HG02642 (cell line): ENCODE data around the gene FMO2.
A peak's percentile ranks its signal among the peaks of the same experiment; 100 is the strongest.
"Not testable (repeated sequence)": the region's sequence is repeated elsewhere in the genome, so short reads cannot be mapped to it uniquely, and the experiment has no call there.

Experiments
- ATAC-seq: cut with Tn5 transposase; IDR thresholded peaks from one replicate; pipeline ENCODE4 v1.9.1; 2021; ENCODE audit warnings: mild to moderate bottlenecking; ENCODE audit not compliant: unreplicated experiment, poor library complexity

FMO2 gene

GRCh38 chr1:171217658-171218443, 32.8 kb downstream of the FMO2 start:
- ATAC-seq: no peak

DNA sequence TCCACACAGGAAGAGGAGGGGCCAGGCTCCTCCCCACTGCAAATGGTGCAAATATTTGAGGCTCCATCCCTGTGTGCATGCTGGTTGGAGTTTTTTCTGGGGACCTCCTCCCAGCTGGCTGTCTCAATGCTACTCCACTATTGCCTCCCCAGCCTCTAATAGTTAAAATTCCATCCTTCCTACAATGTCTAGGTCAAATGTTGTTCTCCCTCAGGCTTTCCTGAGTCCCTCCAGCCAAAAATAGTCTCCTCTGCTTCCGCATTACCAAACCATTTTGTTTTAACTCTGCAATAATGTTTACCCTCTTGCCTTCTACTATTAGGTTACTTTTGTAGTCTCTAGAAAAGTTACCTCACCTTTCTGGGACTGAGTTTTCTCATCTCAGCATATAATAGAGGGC, 33.6 kb downstream of the FMO2 start:
- ATAC-seq: no peak

- ATAC-seq: no peak
Observed at GRCh38 chr1:171219346-171220080, 34.4 kb downstream of the FMO2 start.

DNA sequence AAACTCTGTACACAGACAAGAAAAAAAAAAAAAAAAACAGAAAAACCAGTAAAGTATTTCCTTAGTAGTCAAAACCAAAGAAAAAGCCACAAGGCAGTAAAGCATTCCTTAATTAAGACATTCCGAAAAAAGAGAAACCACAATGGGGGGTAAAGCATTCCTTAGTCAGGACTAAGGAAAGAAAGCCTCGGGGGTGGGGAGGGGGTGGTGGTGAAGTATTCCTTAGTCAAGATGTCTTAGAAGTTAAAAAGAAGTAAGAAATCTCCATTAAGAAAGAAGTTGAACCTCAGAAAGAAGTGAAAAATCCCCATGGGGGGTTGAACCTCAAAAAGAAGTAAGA, 35.0 kb downstream of the FMO2 start:
- no peak for ATAC-seq

DNA sequence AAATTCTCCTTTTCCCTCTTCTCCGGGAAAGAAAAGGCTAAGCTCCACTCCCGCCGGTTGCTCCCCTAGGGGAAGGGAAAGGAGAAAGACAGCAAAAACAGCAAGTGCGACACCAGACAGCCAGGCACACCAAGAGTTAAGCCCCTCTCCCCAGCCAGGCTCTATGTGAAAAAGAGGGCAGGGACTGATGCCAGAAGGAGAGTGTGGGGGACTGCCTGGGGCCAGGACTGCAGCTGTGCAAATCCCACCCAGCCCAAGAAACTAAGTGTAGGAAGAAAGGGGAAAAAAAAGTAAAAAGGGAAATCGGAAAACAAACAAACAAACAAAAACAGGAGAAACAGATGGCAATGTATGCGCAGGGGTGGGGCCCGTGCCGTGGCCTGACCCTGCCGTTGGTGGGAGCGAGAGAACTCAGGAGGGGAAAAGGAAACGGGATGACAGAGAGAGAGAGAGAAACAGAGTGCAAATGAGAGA, 35.5 kb downstream of the FMO2 start:
- no peak for ATAC-seq

- ATAC-seq: no peak
Observed at GRCh38 chr1:171221665-171222591, 36.8 kb downstream of the FMO2 start.

DNA sequence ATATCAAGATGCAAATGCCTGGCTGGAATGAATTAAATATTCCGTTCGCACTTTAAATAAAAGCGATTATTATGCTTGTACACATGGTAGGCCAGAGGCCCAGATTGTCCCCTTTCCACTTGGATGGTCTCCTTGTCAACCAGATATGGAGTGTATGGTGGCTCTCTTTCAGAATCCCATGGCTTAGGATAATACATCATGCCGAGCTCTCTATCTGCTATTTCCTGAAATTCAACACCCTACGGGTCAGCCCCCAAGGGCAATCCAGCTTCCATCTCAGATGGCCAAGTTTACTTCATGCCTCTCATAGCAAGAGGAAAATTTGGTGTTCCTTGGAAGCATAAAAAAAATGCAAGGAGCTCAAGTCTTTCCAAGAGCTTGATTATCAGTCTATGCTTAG, 37.8 kb downstream of the FMO2 start:
- ATAC-seq: no peak

DNA sequence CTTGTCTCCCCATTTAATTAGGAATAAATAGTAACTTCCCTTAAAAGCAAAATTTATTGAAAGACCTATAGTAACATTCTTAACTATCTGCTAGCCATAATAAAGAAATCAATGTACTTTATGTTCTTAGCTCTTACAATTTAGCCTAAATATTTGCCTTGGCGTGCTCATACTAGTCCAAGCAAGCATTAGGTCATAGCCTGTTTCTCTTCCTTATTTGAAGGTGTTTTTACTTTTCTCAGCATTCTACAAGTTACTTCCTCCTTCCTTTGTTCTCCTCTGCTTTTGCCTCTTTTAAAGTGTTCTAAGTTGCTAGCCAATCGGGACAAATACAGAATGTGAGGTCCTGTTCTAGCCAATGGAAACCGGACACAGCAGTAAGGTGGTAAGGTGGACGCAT, 39.2 kb downstream of the FMO2 start:
- not testable (repeated sequence) for ATAC-seq

DNA sequence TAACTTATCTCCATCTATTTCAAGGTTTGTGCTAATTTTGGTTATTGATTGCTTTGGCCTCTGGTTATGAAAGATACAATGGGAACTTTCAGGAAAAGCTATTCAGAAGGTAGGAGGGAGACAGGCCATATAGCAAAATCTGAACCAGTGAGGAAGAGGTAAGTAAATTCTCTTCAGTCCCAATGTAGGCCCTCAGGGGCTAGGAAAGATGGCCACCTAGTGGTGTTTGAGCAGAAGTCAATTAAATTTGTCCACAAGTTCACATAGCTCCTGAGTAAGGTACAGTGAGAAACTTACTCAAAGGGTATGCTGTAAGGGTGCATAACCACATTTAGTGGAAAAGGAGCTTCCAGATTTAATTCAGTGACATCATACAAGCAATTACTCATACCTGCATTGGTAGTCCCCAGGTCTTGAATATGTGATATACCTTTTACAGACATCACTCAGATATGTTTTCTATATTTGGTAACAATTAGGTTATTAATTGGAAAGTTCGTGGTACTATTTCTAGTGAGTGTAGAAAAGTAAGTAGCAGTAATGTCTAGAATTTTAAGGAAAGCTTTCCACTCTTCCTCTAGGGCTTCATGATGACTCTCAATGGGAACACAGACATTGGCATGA, 41.8 kb downstream of the FMO2 start:
- ATAC-seq: peak; percentile 90

DNA sequence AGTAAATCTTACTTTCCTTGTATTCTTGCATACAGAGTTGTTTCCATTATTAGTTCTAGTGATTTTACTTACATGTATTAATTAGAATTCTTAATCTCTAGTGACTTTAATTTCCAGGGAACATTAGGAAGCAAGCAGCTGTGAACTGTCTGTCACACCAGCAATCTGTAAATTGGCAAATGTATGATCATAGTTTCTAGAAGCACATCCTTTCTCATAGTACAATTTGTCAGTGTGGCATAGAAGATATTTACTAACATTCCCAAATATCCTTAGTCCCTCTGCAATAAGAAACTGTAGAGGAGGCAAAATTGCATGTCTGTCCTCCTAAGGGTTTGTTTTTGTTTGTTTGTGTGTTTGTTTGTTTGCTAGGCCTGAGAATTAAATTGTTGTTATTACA, 46.2 kb downstream of the FMO2 start:
- ATAC-seq: no peak

GRCh38 chr1:171233183-171233582, 48.1 kb downstream of the FMO2 start:
- ATAC-seq: no peak

- not testable (repeated sequence) for ATAC-seq
Observed at GRCh38 chr1:171236231-171236630, 51.1 kb downstream of the FMO2 start.

- no peak for ATAC-seq
Observed at GRCh38 chr1:171243878-171244277, 58.8 kb downstream of the FMO2 start.

- peak; percentile 78 for ATAC-seq
Observed at GRCh38 chr1:171245458-171246064, 60.5 kb downstream of the FMO2 start.

DNA sequence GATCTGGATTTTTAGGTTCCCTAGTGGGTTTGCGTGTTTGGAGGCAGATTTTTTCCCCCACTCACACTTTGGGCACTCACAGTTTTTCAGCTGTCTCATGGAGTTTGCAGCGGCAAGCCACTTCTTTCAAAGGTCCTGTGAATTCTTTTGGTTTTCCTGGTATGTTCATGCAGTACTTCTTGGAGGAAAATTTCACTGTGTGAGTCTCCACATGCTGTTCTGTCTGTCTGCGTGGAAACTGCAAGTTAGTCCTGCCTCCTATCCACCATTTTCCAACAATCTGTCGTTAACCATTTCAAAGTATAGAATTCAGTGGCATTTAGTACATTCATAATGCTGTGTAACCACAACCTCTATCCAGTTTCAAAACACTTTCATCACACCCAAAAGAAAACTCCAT, 62.4 kb downstream of the FMO2 start:
- ATAC-seq: no peak

- ATAC-seq: no peak
Observed at GRCh38 chr1:171248302-171248701, 63.2 kb downstream of the FMO2 start, which contains the start of gene FMO1. TSS of gene FMO1 (plus strand) at chr1:171248494. CDS start at chr1:171258088, 9,594 bp downstream.

- ATAC-seq: no peak
Observed at GRCh38 chr1:171248841-171249240, 63.7 kb downstream of the FMO2 start.

DNA sequence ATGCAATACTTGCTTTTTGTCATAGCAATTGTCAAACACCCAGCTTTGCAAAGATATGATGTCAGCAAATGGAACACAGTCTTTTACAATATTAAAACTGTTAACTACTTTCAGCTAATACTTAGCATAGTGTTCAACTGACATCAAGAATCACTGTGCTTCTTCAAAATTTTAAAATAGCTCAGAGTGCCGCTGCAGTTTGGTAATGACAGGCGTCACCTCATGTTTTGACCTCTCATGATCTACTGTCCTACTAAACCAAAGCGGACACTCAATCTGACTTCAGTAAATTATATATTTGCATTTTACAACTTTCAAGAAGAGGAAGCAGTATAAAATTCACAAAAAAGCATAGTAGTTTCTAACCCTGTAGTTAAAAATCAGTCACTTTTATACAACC, 65.2 kb downstream of the FMO2 start:
- ATAC-seq: no peak

DNA sequence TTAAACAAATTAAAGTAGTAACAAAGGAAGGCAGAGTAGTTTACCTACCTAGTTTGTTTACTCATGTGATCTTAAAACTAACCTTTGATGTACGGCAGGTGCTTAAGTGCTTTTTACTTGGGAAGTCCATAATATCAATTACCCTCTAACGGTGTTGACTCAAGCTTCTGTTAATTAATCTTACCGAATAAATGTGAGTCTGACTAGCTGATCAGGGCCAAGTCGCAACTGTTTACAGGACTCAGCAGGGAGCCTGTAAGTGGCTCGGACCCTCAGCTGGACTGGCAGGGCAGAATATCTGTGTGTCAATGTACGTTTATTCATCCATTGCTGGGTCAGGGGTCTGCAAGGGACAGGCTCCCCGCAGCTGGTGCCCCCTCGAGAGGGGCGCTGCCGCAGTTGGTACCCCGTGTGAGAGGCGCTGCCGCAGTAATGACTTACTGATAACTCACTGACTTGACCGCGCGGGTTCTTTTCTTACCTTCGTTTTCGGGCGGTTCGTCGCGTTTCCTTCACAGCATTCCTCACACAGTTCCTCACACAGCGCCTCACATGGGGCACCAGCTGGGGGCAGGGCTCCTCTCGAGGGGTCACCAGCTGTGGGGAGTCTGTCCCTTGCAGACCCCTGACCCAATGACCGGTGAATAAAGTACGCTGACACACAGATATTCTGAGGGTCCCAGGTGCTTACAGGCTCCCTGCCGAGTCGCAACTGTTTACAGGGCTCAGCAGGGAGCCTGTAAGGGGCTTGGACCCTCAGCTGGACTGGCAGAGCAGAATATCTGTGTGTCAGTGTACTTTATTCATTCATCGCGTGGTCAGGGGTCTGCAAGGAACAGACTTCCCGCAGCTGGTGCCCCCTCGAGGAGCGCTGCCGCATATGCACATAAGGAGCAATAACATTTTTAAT, 66.2 kb downstream of the FMO2 start:
- peak; percentile 62 for ATAC-seq
